Measurements from ENCODE around the gene TM9SF4.
"Not testable (repeated sequence)": the region's sequence is repeated elsewhere in the genome, so short reads cannot be mapped to it uniquely, and the experiment has no call there.

Gene TM9SF4

DNA sequence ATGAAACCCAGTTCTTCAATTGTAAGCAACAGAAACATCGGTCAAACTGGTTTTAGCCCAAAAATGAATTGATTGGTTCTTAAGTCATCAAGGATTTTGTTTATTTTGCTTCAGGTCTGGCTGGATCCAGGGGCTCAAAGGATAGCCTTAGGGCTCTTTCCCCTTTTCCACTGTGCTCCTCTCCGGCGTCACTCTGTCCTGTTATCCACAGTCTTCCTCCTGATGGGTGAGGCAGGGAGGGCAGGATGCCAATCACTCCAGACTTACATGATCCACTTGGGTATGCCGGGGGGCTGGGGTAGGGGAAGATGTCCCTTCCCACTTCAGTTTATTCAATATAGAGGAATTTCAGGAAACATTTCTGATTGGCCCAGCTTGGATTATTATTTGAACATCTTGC is 58.0 kb downstream of the TM9SF4 start:
- no peak for DNase-seq (ENCODE audit: low read depth)
- no peak for TF ChIP-seq MYC (IDR thresholded peaks at IDR 0.05; ENCODE audit: low read depth, low read length)
- TF ChIP-seq POLR2A (IDR thresholded peaks at IDR 0.05; ENCODE audit: extremely low read depth, insufficient read length), result no peak
- TF ChIP-seq, protein P1, sequence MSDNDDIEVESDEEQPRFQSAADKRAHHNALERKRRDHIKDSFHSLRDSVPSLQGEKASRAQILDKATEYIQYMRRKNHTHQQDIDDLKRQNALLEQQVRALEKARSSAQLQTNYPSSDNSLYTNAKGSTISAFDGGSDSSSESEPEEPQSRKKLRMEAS (IDR thresholded peaks at IDR 0.05; ENCODE audit: low read depth, low read length), result no peak
- TF ChIP-seq CTCF (IDR thresholded peaks at IDR 0.05; ENCODE audit: low read depth, low read length), result no peak
- H3K4me3 ChIP-seq (ENCODE audit: low read depth, low read length), result no peak overlapping the region

DNA sequence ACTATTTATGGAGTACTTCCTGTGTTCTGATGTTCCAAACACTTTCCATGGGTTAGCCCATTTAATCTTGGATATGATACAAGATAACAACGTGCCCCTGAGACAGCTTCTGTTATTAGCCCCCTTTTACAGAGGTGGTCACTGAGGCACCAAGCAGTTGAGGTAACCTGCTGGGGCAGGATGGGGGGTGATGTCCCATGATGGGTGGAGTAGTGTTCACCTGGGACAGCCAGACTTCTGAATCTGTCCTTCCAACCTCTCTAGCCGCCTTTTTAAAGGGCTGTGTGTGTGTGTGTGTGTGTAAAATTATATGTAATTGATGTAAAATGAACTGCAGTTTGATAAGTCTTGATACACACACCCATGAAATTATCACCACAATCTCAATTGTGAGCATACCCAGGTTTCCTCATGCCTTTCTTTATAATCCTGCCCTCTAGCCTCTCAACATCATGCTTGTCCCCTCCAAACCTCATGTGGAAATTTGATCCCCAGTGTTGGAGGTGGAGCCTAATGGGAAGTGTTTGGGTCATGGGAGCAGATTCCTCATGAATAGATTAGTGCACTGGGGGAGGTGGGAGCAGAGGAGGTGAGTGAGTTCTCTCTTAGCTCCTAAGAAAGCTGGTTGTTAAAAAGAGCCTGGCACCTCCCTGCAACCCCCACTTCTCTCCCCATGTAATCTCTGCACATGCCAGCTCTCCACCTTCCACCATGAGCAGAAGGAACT is 58.8 kb downstream of the TM9SF4 start:
- no peak for DNase-seq (ENCODE audit: low read depth)
- TF ChIP-seq POLR2A (IDR thresholded peaks at IDR 0.05; ENCODE audit: extremely low read depth, insufficient read length), result no peak
- no peak for TF ChIP-seq CTCF (IDR thresholded peaks at IDR 0.05; ENCODE audit: low read depth, low read length)
- no peak for TF ChIP-seq MYC (IDR thresholded peaks at IDR 0.05; ENCODE audit: low read depth, low read length)
- TF ChIP-seq, protein P1 (IDR thresholded peaks at IDR 0.05; ENCODE audit: low read depth, low read length), result no peak
- H3K4me3 ChIP-seq (ENCODE audit: low read depth, low read length), result no peak overlapping the region

DNA sequence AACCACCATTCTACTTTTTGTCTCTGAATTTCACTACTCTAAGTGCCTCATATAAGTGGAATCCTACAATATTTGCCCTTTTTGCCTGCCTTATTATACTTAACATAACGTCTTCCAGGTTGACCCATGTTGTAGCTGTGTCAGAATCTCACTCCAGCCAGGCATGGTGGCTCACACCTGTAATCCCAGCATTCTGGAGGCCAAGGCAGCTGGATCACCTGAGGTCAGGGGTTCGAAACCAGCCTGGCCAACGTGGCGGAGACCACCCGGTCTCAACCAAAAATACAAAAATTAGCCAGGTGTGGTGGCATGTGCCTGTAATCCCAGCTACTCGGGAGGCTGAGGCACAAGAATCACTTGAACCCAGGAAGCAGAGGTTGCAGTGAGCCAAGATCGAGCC is 68.2 kb downstream of the TM9SF4 start:
- not testable (repeated sequence) for DNase-seq (ENCODE audit: low read depth); H3K4me3 ChIP-seq (ENCODE audit: low read depth, low read length)

DNA sequence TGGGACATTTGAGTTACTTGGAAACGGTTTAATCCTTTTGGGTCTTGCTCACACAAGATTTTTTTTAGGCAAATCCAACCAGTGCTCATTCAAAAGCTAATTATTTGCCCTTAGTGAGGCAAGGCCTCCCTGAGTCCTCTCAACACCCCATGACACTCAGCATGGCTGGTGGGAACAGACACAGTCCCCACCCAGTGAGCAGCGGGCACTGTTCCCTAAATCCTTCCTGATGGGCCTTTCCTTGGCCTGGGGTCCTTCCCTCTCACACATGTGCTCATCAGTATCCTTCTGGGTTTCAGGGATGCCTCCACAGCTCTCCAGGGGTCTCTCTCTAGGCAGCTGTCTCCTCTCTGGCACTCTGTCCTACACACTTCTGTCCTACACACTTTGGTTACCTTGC is 70.0 kb downstream of the TM9SF4 start:
- no peak for DNase-seq (ENCODE audit: low read depth)
- no peak for TF ChIP-seq CTCF (IDR thresholded peaks at IDR 0.05; ENCODE audit: low read depth, low read length)
- no peak for TF ChIP-seq POLR2A (IDR thresholded peaks at IDR 0.05; ENCODE audit: extremely low read depth, insufficient read length)
- no peak for TF ChIP-seq MYC (IDR thresholded peaks at IDR 0.05; ENCODE audit: low read depth, low read length)
- TF ChIP-seq, protein P1 (IDR thresholded peaks at IDR 0.05; ENCODE audit: low read depth, low read length), result no peak
- H3K4me3 ChIP-seq (ENCODE audit: low read depth, low read length), result no peak overlapping the region

GRCh38 chr20:32179934-32180333 is 70.4 kb downstream of the TM9SF4 start:
- no peak for DNase-seq (ENCODE audit: low read depth)
- no peak overlapping the region for H3K4me3 ChIP-seq (ENCODE audit: low read depth, low read length)
- TF ChIP-seq CTCF (IDR thresholded peaks at IDR 0.05; ENCODE audit: low read depth, low read length), result no peak
- TF ChIP-seq, protein P1 (IDR thresholded peaks at IDR 0.05; ENCODE audit: low read depth, low read length), result no peak
- TF ChIP-seq MYC (IDR thresholded peaks at IDR 0.05; ENCODE audit: low read depth, low read length), result no peak
- no peak for TF ChIP-seq POLR2A (IDR thresholded peaks at IDR 0.05; ENCODE audit: extremely low read depth, insufficient read length)

DNA sequence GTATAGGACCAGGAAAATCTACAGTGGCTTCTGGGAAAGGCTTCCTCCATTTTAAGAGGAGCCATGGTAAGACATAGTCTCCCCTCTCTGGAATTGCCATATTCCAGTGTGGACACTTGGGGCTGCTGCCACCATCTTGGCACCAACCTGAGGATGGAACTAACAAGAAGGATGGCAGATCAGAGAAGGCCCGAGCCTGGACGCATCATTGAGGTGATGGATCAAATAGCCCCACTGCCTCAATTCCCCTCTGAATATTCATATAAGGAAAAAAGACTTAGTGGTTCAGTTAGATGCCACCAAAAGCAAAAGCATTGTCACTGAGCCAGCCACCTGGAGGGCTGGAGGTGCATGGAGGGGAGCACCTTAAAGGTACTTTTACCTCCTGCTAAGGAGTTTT is 72.1 kb downstream of the TM9SF4 start:
- no peak overlapping the region for H3K4me3 ChIP-seq (ENCODE audit: low read depth, low read length)
- DNase-seq (ENCODE audit: low read depth), result no peak
- TF ChIP-seq CTCF (IDR thresholded peaks at IDR 0.05; ENCODE audit: low read depth, low read length), result no peak
- TF ChIP-seq, protein P1 (IDR thresholded peaks at IDR 0.05; ENCODE audit: low read depth, low read length), result no peak
- TF ChIP-seq MYC (IDR thresholded peaks at IDR 0.05; ENCODE audit: low read depth, low read length), result no peak
- TF ChIP-seq POLR2A (IDR thresholded peaks at IDR 0.05; ENCODE audit: extremely low read depth, insufficient read length), result no peak

Data from NB4 (cell line).